ENCODE results near the gene SLC24A4. TPM values are rescaled to one million over a fixed set of nuclear protein-coding genes. Genes with fewer than 3 reads are reported as not detected.

The SLC24A4 gene
- total and polyA plus RNA-seq, 4 donors = 0.47 to 2.4 (median 1.0) TPM

GRCh38 chr14:92507174-92507768 lies 184.3 kb downstream of the SLC24A4 start:
- no peak for TF ChIP-seq CTCF (IDR thresholded peaks at IDR 0.05; ENCODE audit: control extremely low read depth, extremely low read depth)
- Histone ChIP-seq H3K4me3 (no peak overlapping the region), H3K9me3 (ENCODE audit: control insufficient read depth in 4 of 4, insufficient read depth in 3 of 4, low read length in 3 of 4) (no peaks in the 10 kb centered on the region), H3K4me1 (ENCODE audit: control insufficient read depth in 5 of 5, insufficient read depth in 5 of 5, low read length in 5 of 5) (peaks cover 0 to 7% (median 0%) of the 10 kb centered on the region in 5 donors), H3K9ac (ENCODE audit: insufficient read depth in 1 of 2, low read length in 2 of 2) (no peak overlapping the region), H3K36me3 (ENCODE audit: control insufficient read depth in 4 of 4, insufficient read depth in 4 of 4, low read length in 4 of 4) (no peaks in the 10 kb centered on the region), H3K27me3 (ENCODE audit: control insufficient read depth in 3 of 3, insufficient read depth in 3 of 3, low read length in 2 of 3) (peaks cover 0 to 2% (median 0%) of the 10 kb centered on the region in 3 donors), H3K27ac (ENCODE audit: low read depth in 1 of 2, low read length in 1 of 2) (peak overlapping the region in 1 of 2 donors; percentile 71)
- DNase-seq (no peak), ATAC-seq (ENCODE audit: insufficient read depth, low FRiP score) (no peak)
- WGBS, 2 donors = 48 to 49% methylated on average over 4 of the region's 4 CpGs

DNA sequence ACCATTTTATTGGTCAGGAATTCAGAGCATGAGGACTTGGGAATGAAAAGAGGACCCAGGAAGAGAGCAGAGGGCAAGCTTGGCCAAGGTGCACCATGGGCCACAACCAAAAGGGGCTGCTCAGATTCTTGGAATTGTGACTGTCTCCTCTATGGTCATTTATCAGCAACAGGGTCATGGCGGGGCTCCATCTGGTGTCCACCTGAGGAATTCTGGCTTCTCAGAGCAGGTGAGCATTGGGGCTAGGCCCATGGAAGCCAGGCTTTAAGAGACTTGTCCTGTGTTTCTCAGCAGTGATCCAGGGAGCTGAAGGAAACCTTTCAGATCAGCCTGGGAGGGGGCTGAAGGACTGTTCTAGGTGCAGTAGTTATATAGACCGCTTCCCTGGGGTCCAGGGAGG lies 188.0 kb downstream of the SLC24A4 start:
- Histone ChIP-seq H3K27me3 (ENCODE audit: control insufficient read depth in 3 of 3, insufficient read depth in 3 of 3, low read length in 2 of 3) (peaks cover 0 to 2% (median 0%) of the 10 kb centered on the region in 3 donors), H3K27ac (ENCODE audit: low read depth in 1 of 2, low read length in 1 of 2) (peak overlapping the region in 1 of 2 donors; percentile 32), H3K9me3 (ENCODE audit: control insufficient read depth in 4 of 4, insufficient read depth in 3 of 4, low read length in 3 of 4) (no peaks in the 10 kb centered on the region), H3K36me3 (ENCODE audit: control insufficient read depth in 4 of 4, insufficient read depth in 4 of 4, low read length in 4 of 4) (no peaks in the 10 kb centered on the region), H3K4me3 (no peak overlapping the region), H3K9ac (ENCODE audit: insufficient read depth in 1 of 2, low read length in 2 of 2) (no peak overlapping the region), H3K4me1 (ENCODE audit: control insufficient read depth in 5 of 5, insufficient read depth in 5 of 5, low read length in 5 of 5) (peaks cover 0 to 20% (median 2%) of the 10 kb centered on the region in 5 donors)
- ATAC-seq (ENCODE audit: insufficient read depth, low FRiP score) = no peak
- no peak for DNase-seq
- WGBS, 2 donors = 94 to 98% methylated on average over 2 of the region's 2 CpGs
- TF ChIP-seq CTCF (IDR thresholded peaks at IDR 0.05; ENCODE audit: control extremely low read depth, extremely low read depth) = no peak

DNA sequence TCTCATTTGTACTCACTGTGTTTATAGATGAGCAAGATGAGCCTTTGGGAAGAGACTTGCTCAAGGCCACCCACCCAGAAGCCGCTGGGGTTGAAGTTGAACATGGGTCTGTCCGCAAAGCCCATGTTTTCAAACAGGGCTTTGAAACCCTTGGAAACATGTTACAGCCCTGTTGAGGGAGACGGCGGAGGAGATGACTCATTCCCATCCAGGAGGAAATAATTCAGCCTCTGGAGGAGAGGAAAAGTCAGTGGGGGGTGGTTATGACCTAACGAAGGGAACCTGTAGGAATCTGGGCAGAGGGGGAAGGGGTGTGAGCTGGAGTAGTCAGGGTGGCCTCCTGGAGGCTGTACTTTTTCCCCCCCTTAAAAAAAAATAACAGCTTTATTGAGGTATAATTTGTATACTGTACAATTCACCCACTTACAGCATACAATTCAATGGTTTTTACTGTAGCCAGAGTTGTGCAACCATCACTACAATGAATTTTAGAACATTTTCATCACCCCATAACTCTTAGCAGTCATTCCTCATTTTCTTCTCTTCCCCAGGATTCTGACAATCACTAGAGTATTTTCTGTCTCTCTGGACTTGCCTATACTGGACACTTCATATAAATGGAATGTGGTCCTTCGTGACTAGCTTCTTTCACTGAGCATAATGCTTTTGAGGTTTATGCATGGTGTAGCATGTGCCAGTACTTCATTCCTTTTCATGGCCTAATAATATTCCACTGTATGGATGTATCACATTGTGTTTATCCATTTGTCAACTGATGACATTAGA lies 188.7 kb downstream of the SLC24A4 start:
- DNase-seq (no peak), ATAC-seq (ENCODE audit: insufficient read depth, low FRiP score) (peak; percentile 36)
- H3K9ac ChIP-seq (ENCODE audit: insufficient read depth in 1 of 2, low read length in 2 of 2) = no peak overlapping the region
- no peaks in the 10 kb centered on the region for H3K9me3 ChIP-seq (ENCODE audit: control insufficient read depth in 4 of 4, insufficient read depth in 3 of 4, low read length in 3 of 4)
- H3K27me3 ChIP-seq (ENCODE audit: control insufficient read depth in 3 of 3, insufficient read depth in 3 of 3, low read length in 2 of 3) = peaks cover 0 to 2% (median 0%) of the 10 kb centered on the region in 3 donors
- H3K4me3 ChIP-seq = no peak overlapping the region
- WGBS, 2 donors = 44 to 63% methylated on average over 6 of the region's 6 CpGs
- peaks cover 0 to 20% (median 2%) of the 10 kb centered on the region in 5 donors for H3K4me1 ChIP-seq (ENCODE audit: control insufficient read depth in 5 of 5, insufficient read depth in 5 of 5, low read length in 5 of 5)
- peak overlapping the region in 1 of 2 donors; percentile 32 for H3K27ac ChIP-seq (ENCODE audit: low read depth in 1 of 2, low read length in 1 of 2)
- no peaks in the 10 kb centered on the region for H3K36me3 ChIP-seq (ENCODE audit: control insufficient read depth in 4 of 4, insufficient read depth in 4 of 4, low read length in 4 of 4)
- no peak for TF ChIP-seq CTCF (IDR thresholded peaks at IDR 0.05; ENCODE audit: control extremely low read depth, extremely low read depth)

Data from lung (tissue), 12 donors.